ENCODE results near the gene MYO5A.

- TF ChIP-seq CTCF (IDR thresholded peaks at IDR 0.05; ENCODE audit: low read length) (no peak), EZH2 (IDR thresholded peaks at IDR 0.05; ENCODE audit: borderline replicate concordance, low read length) (no peak)
Measured at GRCh38 chr15:52326756-52327155, 201.9 kb downstream of the MYO5A start.
